Peyer's patch (tissue), 4 donors: ENCODE measurements around the gene NKX1-1. TPM values are rescaled to one million over a fixed set of nuclear protein-coding genes. Genes with fewer than 3 reads are reported as not detected.
A peak's percentile ranks its signal among the peaks of the same experiment; 100 is the strongest.

Experiments
- DNase-seq, 3 donors: peaks; one replicate each; pipeline ENCODE4 v3.0.0-alpha.2; 2017 to 2019
- H3K27ac ChIP-seq, 4 donors: fragments of 200-600 bp; sonication (generic); one replicate each; pipeline ENCODE4 v1.5.1; 2016 to 2019
- H3K27me3 ChIP-seq, 2 donors: fragments of 200-600 bp; sonication (generic); one replicate each; pipeline ENCODE4 v1.5.1; 2019
- H3K36me3 ChIP-seq, 3 donors: fragments of 200-600 bp; sonication (generic); one replicate each; pipeline ENCODE4 v1.5.1; 2016 to 2019
- H3K4me1 ChIP-seq, 4 donors: fragments of 200-600 bp; sonication (generic); one replicate each; pipeline ENCODE4 v1.5.1; 2016 to 2019
- H3K4me3 ChIP-seq, 4 donors: fragments of 200-600 bp; sonication (generic); 1 replicate in 3 of 4; 2 replicates in 1 of 4; pipeline ENCODE4 v1.5.1; 2016 to 2019; ENCODE audit warnings: mild to moderate bottlenecking in 1 of 4
- H3K9me3 ChIP-seq, 4 donors: fragments of 200-600 bp; sonication (generic); one replicate each; pipeline ENCODE4 v1.5.1; 2016 to 2019; ENCODE audit warnings: mild to moderate bottlenecking in 1 of 4
- CTCF ChIP-seq, 6 experiments: fragments of 450-650 bp in 4 of 6; fragments of 200-600 bp in 2 of 6; sonication (generic) in 1 of 6; IDR thresholded peaks; one replicate each; pipeline ENCODE4 v1.5.1; 2017 to 2019; ENCODE audit warnings: antibody characterized with exemption in 6 of 6, mild to moderate bottlenecking in 3 of 6, moderate library complexity in 1 of 6
- POLR2A ChIP-seq, 2 donors: fragments of 450-650 bp; IDR thresholded peaks; one replicate each; pipeline ENCODE4 v1.5.1; 2017; ENCODE audit warnings: antibody characterized with exemption in 2 of 2, mild to moderate bottlenecking in 2 of 2, moderate library complexity in 2 of 2
- total RNA-seq, 4 donors: library from RNA; depleted of rRNA; stranded (reverse); fragments of >200 nt; gene quantifications; one replicate each; pipeline ENCODE4 v1.1.0, GENCODE V29; 2016

NKX1-1 gene
- total RNA-seq, 4 donors from 2014 or later = not detected

GRCh38 chr4:1377606-1378261, 28.5 kb downstream of the NKX1-1 start:
- Histone ChIP-seq H3K4me3 (no peak overlapping the region), H3K4me1 (no peaks in the 10 kb centered on the region), H3K27ac (no peak overlapping the region), H3K36me3 (peaks cover 0 to 53% (median 0%) of the 10 kb centered on the region in 3 donors), H3K9me3 (no peaks in the 10 kb centered on the region), H3K27me3 (no peaks in the 10 kb centered on the region)
- TF ChIP-seq POLR2A (IDR thresholded peaks at IDR 0.05) (no peak), CTCF (IDR thresholded peaks at IDR 0.05) (no peak)
- peak in 1 of 3 donors; percentile 38 for DNase-seq

GRCh38 chr4:1376841-1377605, 29.2 kb downstream of the NKX1-1 start:
- Histone ChIP-seq H3K27me3 (no peaks in the 10 kb centered on the region), H3K4me3 (no peak overlapping the region), H3K9me3 (no peaks in the 10 kb centered on the region), H3K27ac (no peak overlapping the region), H3K36me3 (peaks cover 0 to 53% (median 0%) of the 10 kb centered on the region in 3 donors), H3K4me1 (no peaks in the 10 kb centered on the region)
- no peak for TF ChIP-seq CTCF (IDR thresholded peaks at IDR 0.05)
- TF ChIP-seq POLR2A (IDR thresholded peaks at IDR 0.05) = no peak
- DNase-seq = peak in 1 of 3 donors; percentile 37

- Histone ChIP-seq H3K9me3 (no peaks in the 10 kb centered on the region), H3K4me3 (no peak overlapping the region), H3K27ac (no peak overlapping the region), H3K4me1 (no peaks in the 10 kb centered on the region), H3K27me3 (no peaks in the 10 kb centered on the region), H3K36me3 (peaks cover 0 to 53% (median 0%) of the 10 kb centered on the region in 3 donors)
- TF ChIP-seq POLR2A (IDR thresholded peaks at IDR 0.05) (no peak), CTCF (IDR thresholded peaks at IDR 0.05) (no peak)
- peak in 1 of 3 donors; percentile 34 for DNase-seq
Observed at GRCh38 chr4:1376391-1376840, 29.8 kb downstream of the NKX1-1 start.

GRCh38 chr4:1375761-1376322, 30.4 kb downstream of the NKX1-1 start:
- TF ChIP-seq POLR2A (IDR thresholded peaks at IDR 0.05) (no peak), CTCF (IDR thresholded peaks at IDR 0.05) (no peak)
- Histone ChIP-seq H3K36me3 (peaks cover 0 to 52% (median 0%) of the 10 kb centered on the region in 3 donors), H3K4me3 (no peak overlapping the region), H3K9me3 (no peaks in the 10 kb centered on the region), H3K27ac (no peak overlapping the region), H3K4me1 (no peaks in the 10 kb centered on the region), H3K27me3 (no peaks in the 10 kb centered on the region)
- peak in 1 of 3 donors; percentile 41 for DNase-seq

- Histone ChIP-seq H3K27ac (no peak overlapping the region), H3K27me3 (no peaks in the 10 kb centered on the region), H3K4me3 (no peak overlapping the region), H3K36me3 (peaks cover 0 to 52% (median 0%) of the 10 kb centered on the region in 3 donors), H3K9me3 (no peaks in the 10 kb centered on the region), H3K4me1 (no peaks in the 10 kb centered on the region)
- DNase-seq = peak in 1 of 3 donors; percentile 34
- TF ChIP-seq POLR2A (IDR thresholded peaks at IDR 0.05) = no peak
- TF ChIP-seq CTCF (IDR thresholded peaks at IDR 0.05) = no peak
Observed at GRCh38 chr4:1375051-1375721, 31.1 kb downstream of the NKX1-1 start.
